HL-60 (cell line): ENCODE measurements around the gene CARD19.

Source experiments
- CTCF ChIP-seq: IDR thresholded peaks from one replicate; pipeline ENCODE4 v1.5.1; 2011; ENCODE audit warnings: low read length, control low read depth, inconsistent platforms; ENCODE audit not compliant: insufficient read depth
- GABPA ChIP-seq: IDR thresholded peaks from 2 replicates; pipeline ENCODE4 v1.6.1; 2012; ENCODE audit warnings: low read depth
- POLR2AphosphoS5 ChIP-seq: IDR thresholded peaks from 2 replicates; pipeline ENCODE4 v1.6.1; 2012; ENCODE audit warnings: low read depth
- REST ChIP-seq: IDR thresholded peaks from 2 replicates; pipeline ENCODE4 v1.6.1; 2012; ENCODE audit warnings: low read depth; ENCODE audit not compliant: insufficient replicate concordance

GRCh38 chr9:93147632-93148031, 51.6 kb downstream of the CARD19 start:
- no peak for TF ChIP-seq POLR2AphosphoS5
- no peak for TF ChIP-seq CTCF
- no peak for TF ChIP-seq GABPA
- TF ChIP-seq REST: no peak
